T-cell (primary cell): ENCODE data around the gene SPX. TPM values are rescaled to one million over a fixed set of nuclear protein-coding genes. Genes with fewer than 3 reads are reported as not detected.

Experiments used
- ATAC-seq, 4 experiments: fragments of 200-7000 bp in 3 of 4; fragments of 150-1000 bp in 1 of 4; cut with Tn5 transposase; replicated peaks in 1 of 4; 1 replicate in 3 of 4; 2 replicates in 1 of 4; pipeline ENCODE4 v1.10.0; 2021; ENCODE audit warnings: moderate library complexity in 3 of 4, mild to moderate bottlenecking in 2 of 4, moderate number of reproducible peaks in 1 of 4
- CTCF ChIA-PET, 2 donors: fragments of 300-600 bp; sonication (Branson Sonifier 250); formaldehyde crosslinking; loops; one replicate each; lab custom pipeline; 2022; ENCODE audit warnings: antibody characterized with exemption in 2 of 2; lab: Charles Lee
- POLR2A ChIA-PET, 2 donors: fragments of 300-600 bp; sonication (Branson Sonifier 250); formaldehyde crosslinking; loops; one replicate each; lab custom pipeline; 2022; ENCODE audit warnings: antibody characterized with exemption in 2 of 2; lab: Charles Lee
- DNase-seq, 35 experiments: peaks; one replicate each; pipeline versions ENCODE4 v3.0.0 to v3.0.0-alpha.2; 2013 to 2023
- H3K27ac ChIP-seq: one replicate; pipeline ENCODE4 v1.5.1; 2013; ENCODE audit warnings: low read length
- H3K27me3 ChIP-seq, 2 experiments: replicated peaks in 1 of 2; 1 replicate in 1 of 2; 2 replicates in 1 of 2; pipeline versions ENCODE4 v1.6.1 to v1.7.0; 2013; ENCODE audit warnings: low read length in 1 of 2, mixed read lengths in 1 of 2; ENCODE audit not compliant: control insufficient read depth in 2 of 2, insufficient read depth in 2 of 2; ENCODE audit errors: extremely low read depth in 1 of 2
- H3K36me3 ChIP-seq, 2 donors: 1 replicate in 1 of 2; 2 replicates in 1 of 2; pipeline versions ENCODE4 v1.6.1 to v1.7.0; 2013; ENCODE audit warnings: low read length in 1 of 2; ENCODE audit not compliant: control insufficient read depth in 2 of 2, insufficient read depth in 1 of 2; ENCODE audit errors: extremely low read depth in 1 of 2
- H3K4me1 ChIP-seq, 2 experiments: 1 replicate in 1 of 2; 2 replicates in 1 of 2; pipeline versions ENCODE4 v1.6.1 to v1.7.0; 2013; ENCODE audit warnings: low read length in 2 of 2, mixed read lengths in 1 of 2; ENCODE audit not compliant: insufficient read depth in 2 of 2, control insufficient read depth in 1 of 2; ENCODE audit errors: extremely low read depth in 1 of 2
- H3K4me3 ChIP-seq, 2 donors: 1 replicate in 1 of 2; 2 replicates in 1 of 2; pipeline versions ENCODE4 v1.5.1 to v1.7.0; 2013; ENCODE audit warnings: mild to moderate bottlenecking in 2 of 2, low read length in 1 of 2, moderate library complexity in 1 of 2; ENCODE audit not compliant: control insufficient read depth in 1 of 2; ENCODE audit errors: extremely low read depth in 1 of 2
- H3K9me3 ChIP-seq: 2 replicates; pipeline ENCODE4 v1.7.0; 2013
- H3K27ac Mint-ChIP-seq, 2 donors: one replicate each; pipeline ENCODE4 v1.8.0; 2020 to 2021; ENCODE audit warnings: mild to moderate bottlenecking in 2 of 2, mixed read lengths in 2 of 2
- H3K27me3 Mint-ChIP-seq, 2 donors: one replicate each; pipeline ENCODE4 v1.8.0; 2021 to 2022; ENCODE audit warnings: mixed read lengths in 2 of 2
- H3K36me3 Mint-ChIP-seq: one replicate; pipeline ENCODE4 v1.8.0; 2021; ENCODE audit warnings: mixed read lengths
- H3K4me1 Mint-ChIP-seq, 3 donors: one replicate each; pipeline ENCODE4 v1.8.0; 2020 to 2022; ENCODE audit warnings: mixed read lengths in 3 of 3, mild to moderate bottlenecking in 1 of 3
- H3K4me3 Mint-ChIP-seq, 3 donors: one replicate each; pipeline ENCODE4 v1.8.0; 2020 to 2022; ENCODE audit warnings: mild to moderate bottlenecking in 3 of 3, mixed read lengths in 3 of 3, moderate library complexity in 3 of 3
- H3K9me3 Mint-ChIP-seq, 3 donors: one replicate each; pipeline ENCODE4 v1.8.0; 2020 to 2022; ENCODE audit warnings: mixed read lengths in 3 of 3
- WGBS: methylation state at CpG from one replicate; pipeline ENCODE4 v1.1.5; 2013; ENCODE audit warnings: missing lambda C conversion rate; ENCODE audit not compliant: insufficient coverage; 5-methylcytosine and 5-hydroxymethylcytosine counted together
- total RNA-seq, 35 experiments: library from RNA in 6 of 35; stranded (reverse) in 6 of 35; fragments of 120-200 nt in 1 of 35; gene quantifications; one replicate each; pipeline versions ENCODE4 v1.2.1 to v1.2.4 and lab custom pipeline; 2013 to 2026

SPX gene
- total RNA-seq, 5 donors from 2014 or later (not counting 1 experiment from before 2014, with no cell fraction given): 0.26 to 0.46 (median 0.32) TPM; not detected in 1

- Mint-ChIP-seq H3K27me3 (no peaks in the 10 kb centered on the region), H3K27ac (no peak overlapping the region), H3K4me3 (no peak overlapping the region), H3K4me1 (no peaks in the 10 kb centered on the region), H3K9me3 (no peaks in the 10 kb centered on the region), H3K36me3 (no peaks in the 10 kb centered on the region)
- no peaks in the 10 kb centered on the region for H3K9me3 ChIP-seq
- H3K27me3 ChIP-seq: no peaks in the 10 kb centered on the region
- H3K4me1 ChIP-seq: no peaks in the 10 kb centered on the region
- no peak for DNase-seq
- ATAC-seq: no peak
- ChIA-PET POLR2A (no interaction called here), CTCF (no interaction called here)
- H3K4me3 ChIP-seq: no peak overlapping the region
- no peaks in the 10 kb centered on the region for H3K36me3 ChIP-seq
- no peak overlapping the region for H3K27ac ChIP-seq
- 28% methylated on average over 2 of the region's 6 CpGs for WGBS
Observed at GRCh38 chr12:21552635-21553328, 26.7 kb downstream of the SPX start.

GRCh38 chr12:21553329-21553675 is 27.2 kb downstream of the SPX start:
- DNase-seq: no peak
- Mint-ChIP-seq H3K36me3 (peaks cover 3% of the 10 kb centered on the region), H3K27ac (no peak overlapping the region), H3K4me1 (no peaks in the 10 kb centered on the region), H3K4me3 (no peak overlapping the region), H3K27me3 (no peaks in the 10 kb centered on the region), H3K9me3 (no peaks in the 10 kb centered on the region)
- ChIA-PET CTCF (no interaction called here), POLR2A (no interaction called here)
- no peak for ATAC-seq
- Histone ChIP-seq H3K27me3 (no peaks in the 10 kb centered on the region), H3K27ac (no peak overlapping the region), H3K36me3 (no peaks in the 10 kb centered on the region), H3K9me3 (no peaks in the 10 kb centered on the region), H3K4me1 (no peaks in the 10 kb centered on the region), H3K4me3 (no peak overlapping the region)

- H3K4me3 Mint-ChIP-seq: no peak overlapping the region
- peaks cover 0 to 4% of the 10 kb centered on the region in 2 donors for H3K27me3 Mint-ChIP-seq
- peaks cover 0 to 2% (median 0%) of the 10 kb centered on the region in 3 donors for H3K4me1 Mint-ChIP-seq
- H3K27ac ChIP-seq: no peak overlapping the region
- ChIA-PET POLR2A (interaction anchor here in 1 of 2 donors (0.6 kb wide), 1 partner anchor 499 kb away, joined by 4 read pairs; no protein-coding TSS in a partner anchor), CTCF (no interaction called here)
- H3K36me3 Mint-ChIP-seq: peaks cover 3% of the 10 kb centered on the region
- no CpG with 5 or more reads among the region's 9 CpGs for whole genome bisulfite sequencing
- H3K36me3 ChIP-seq: no peaks in the 10 kb centered on the region
- ATAC-seq (no peak), DNase-seq (no peak)
- no peaks in the 10 kb centered on the region for H3K27me3 ChIP-seq
- no peaks in the 10 kb centered on the region for H3K4me1 ChIP-seq
- H3K9me3 ChIP-seq: no peaks in the 10 kb centered on the region
- H3K4me3 ChIP-seq: no peak overlapping the region
- H3K27ac Mint-ChIP-seq: no peak overlapping the region
- H3K9me3 Mint-ChIP-seq: no peaks in the 10 kb centered on the region
Observed at GRCh38 chr12:21558100-21558679, 32.1 kb downstream of the SPX start.

- no peaks in the 10 kb centered on the region for H3K36me3 ChIP-seq
- H3K4me1 ChIP-seq: no peaks in the 10 kb centered on the region
- H3K27me3 ChIP-seq: no peaks in the 10 kb centered on the region
- H3K36me3 Mint-ChIP-seq: peaks cover 3% of the 10 kb centered on the region
- H3K4me1 Mint-ChIP-seq: peaks cover 0 to 2% (median 0%) of the 10 kb centered on the region in 3 donors
- POLR2A ChIA-PET: no interaction called here
- H3K4me3 ChIP-seq: no peak overlapping the region
- no peak overlapping the region for H3K27ac Mint-ChIP-seq
- peaks cover 0 to 4% of the 10 kb centered on the region in 2 donors for H3K27me3 Mint-ChIP-seq
- CTCF ChIA-PET: no interaction called here
- no CpG with 5 or more reads among the region's 7 CpGs for WGBS
- no peaks in the 10 kb centered on the region for H3K9me3 ChIP-seq
- no peak overlapping the region for H3K27ac ChIP-seq
- DNase-seq (no peak), ATAC-seq (no peak)
- no peak overlapping the region for H3K4me3 Mint-ChIP-seq
- no peaks in the 10 kb centered on the region for H3K9me3 Mint-ChIP-seq
Observed at GRCh38 chr12:21559855-21560569, 33.9 kb downstream of the SPX start.

GRCh38 chr12:21561158-21561557 is 35.1 kb downstream of the SPX start:
- ChIA-PET POLR2A (interaction anchor here (0.5 to 0.6 kb wide), 2 partner anchors 118 to 853 kb away, joined by 3 to 19 read pairs; no protein-coding TSS in a partner anchor), CTCF (interaction anchor here in 1 of 2 donors (0.6 kb wide), 1 partner anchor 1133 kb away, joined by 5 read pairs; no protein-coding TSS in a partner anchor)
- no peak overlapping the region for H3K4me3 Mint-ChIP-seq
- Histone ChIP-seq H3K27me3 (no peaks in the 10 kb centered on the region), H3K27ac (no peak overlapping the region), H3K4me1 (no peaks in the 10 kb centered on the region), H3K9me3 (no peaks in the 10 kb centered on the region), H3K36me3 (no peaks in the 10 kb centered on the region), H3K4me3 (no peak overlapping the region)
- peaks cover 0 to 2% (median 0%) of the 10 kb centered on the region in 3 donors for H3K4me1 Mint-ChIP-seq
- H3K36me3 Mint-ChIP-seq: peaks cover 3% of the 10 kb centered on the region
- WGBS: no CpG with 5 or more reads among the region's 2 CpGs
- H3K27ac Mint-ChIP-seq: no peak overlapping the region
- no peaks in the 10 kb centered on the region for H3K9me3 Mint-ChIP-seq
- no peak for ATAC-seq
- DNase-seq: no peak
- H3K27me3 Mint-ChIP-seq: peaks cover 0 to 4% of the 10 kb centered on the region in 2 donors

GRCh38 chr12:21562859-21563258 is 36.8 kb downstream of the SPX start:
- H3K27me3 Mint-ChIP-seq: peaks cover 0 to 4% of the 10 kb centered on the region in 2 donors
- ATAC-seq (no peak), DNase-seq (no peak)
- no peak overlapping the region for H3K4me3 Mint-ChIP-seq
- no peaks in the 10 kb centered on the region for H3K9me3 Mint-ChIP-seq
- H3K4me1 Mint-ChIP-seq: peaks cover 0 to 2% (median 0%) of the 10 kb centered on the region in 3 donors
- WGBS: no CpG with 5 or more reads among the region's 2 CpGs
- ChIA-PET CTCF (interaction anchor here in 1 of 2 donors (0.6 kb wide), 1 partner anchor 379 kb away, joined by 3 read pairs; no protein-coding TSS in a partner anchor), POLR2A (no interaction called here)
- H3K27me3 ChIP-seq: no peaks in the 10 kb centered on the region
- no peak overlapping the region for H3K27ac Mint-ChIP-seq
- no peaks in the 10 kb centered on the region for H3K4me1 ChIP-seq
- peaks cover 3% of the 10 kb centered on the region for H3K36me3 Mint-ChIP-seq
- H3K4me3 ChIP-seq: no peak overlapping the region
- H3K9me3 ChIP-seq: no peaks in the 10 kb centered on the region
- no peaks in the 10 kb centered on the region for H3K36me3 ChIP-seq
- no peak overlapping the region for H3K27ac ChIP-seq
